GM13976 (cell line): ENCODE results near the gene RFWD3.

Source experiments
- DNase-seq: peaks from one replicate; pipeline ENCODE4 v3.0.0; 2012; ENCODE audit warnings: low spot score
- CTCF ChIP-seq: IDR thresholded peaks from 2 replicates; pipeline ENCODE4 v1.5.1; 2012; ENCODE audit warnings: borderline replicate concordance, mild to moderate bottlenecking; ENCODE audit not compliant: insufficient read depth; ENCODE audit errors: extremely low read depth, missing control alignments, control extremely low read depth
- in situ Hi-C: fragments of 300-500 bp; cut with MboI; formaldehyde crosslinking; loops from one replicate; pipeline ENCODE4 v1.12.0; 2022; ENCODE audit warnings: low sequenced_read_pairs, mixed read lengths, inconsistent platforms; ENCODE audit not compliant: unreplicated experiment

The RFWD3 gene

GRCh38 chr16:74623839-74624235, 42.8 kb downstream of the RFWD3 start:
- TF ChIP-seq CTCF, result no peak
- DNase-seq, result no peak
- in situ Hi-C loops, result loop anchor here (25.0 kb wide), 1 partner anchor 162 kb away; no protein-coding TSS in a partner anchor

GRCh38 chr16:74623214-74623838, 43.4 kb downstream of the RFWD3 start:
- peak; percentile 47 for DNase-seq
- no peak for TF ChIP-seq CTCF
- in situ Hi-C loops, result loop anchor here (25.0 kb wide), 1 partner anchor 161 kb away; no protein-coding TSS in a partner anchor

DNA sequence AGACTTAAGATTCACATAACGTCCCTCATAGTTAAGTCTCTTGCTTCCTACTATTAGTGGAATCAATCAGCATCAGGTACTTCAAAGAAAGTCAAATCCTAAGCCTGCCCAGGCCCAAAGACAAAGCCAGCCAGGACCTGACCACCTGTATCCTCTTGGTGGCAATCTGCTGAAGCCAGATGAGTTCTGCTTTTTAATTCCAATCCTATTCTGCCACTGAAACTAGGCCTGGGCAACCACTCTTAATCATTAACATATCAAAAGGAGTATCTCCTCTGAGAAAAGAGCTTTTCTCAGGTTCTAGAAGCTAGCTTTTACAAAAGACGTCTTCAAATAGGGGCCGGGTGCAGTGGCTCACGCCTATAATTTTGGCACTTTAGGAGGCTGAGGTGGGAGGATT, 44.7 kb downstream of the RFWD3 start:
- in situ Hi-C loops, result loop anchor here (25.0 kb wide), 1 partner anchor 160 kb away; no protein-coding TSS in a partner anchor

GRCh38 chr16:74617206-74617788, 49.4 kb downstream of the RFWD3 start:
- DNase-seq, result no peak
- in situ Hi-C loops, result loop anchor here (25.0 kb wide), 1 partner anchor 155 kb away; no protein-coding TSS in a partner anchor

More for the DNA sequence above, 44.7 kb downstream of the RFWD3 start:
- no peak for DNase-seq
- no peak for TF ChIP-seq CTCF

DNA sequence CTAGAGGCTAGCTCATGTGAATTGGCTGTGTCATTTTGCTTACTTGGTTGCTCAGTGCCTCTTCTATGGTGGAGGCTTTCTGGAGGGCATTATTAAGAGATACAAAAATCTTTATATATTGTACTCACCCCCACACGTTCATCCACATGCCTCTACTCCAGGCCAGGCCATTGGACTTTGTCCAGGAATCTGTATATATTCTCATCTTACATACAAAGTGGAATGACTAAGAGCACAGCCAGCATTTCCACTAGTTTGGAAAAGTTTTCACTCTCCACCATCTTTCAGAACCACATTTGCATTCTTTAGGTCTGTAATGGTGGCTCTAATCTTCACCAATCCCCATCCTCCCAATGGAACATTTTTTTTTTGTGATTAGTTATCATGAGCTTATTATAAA, 55.0 kb downstream of the RFWD3 start:
- no peak for TF ChIP-seq CTCF
- no peak for DNase-seq
- in situ Hi-C loops, result loop anchor here (25.0 kb wide), 1 partner anchor 149 kb away; no protein-coding TSS in a partner anchor

More at GRCh38 chr16:74617206-74617788, 49.4 kb downstream of the RFWD3 start:
- TF ChIP-seq CTCF, result no peak

DNA sequence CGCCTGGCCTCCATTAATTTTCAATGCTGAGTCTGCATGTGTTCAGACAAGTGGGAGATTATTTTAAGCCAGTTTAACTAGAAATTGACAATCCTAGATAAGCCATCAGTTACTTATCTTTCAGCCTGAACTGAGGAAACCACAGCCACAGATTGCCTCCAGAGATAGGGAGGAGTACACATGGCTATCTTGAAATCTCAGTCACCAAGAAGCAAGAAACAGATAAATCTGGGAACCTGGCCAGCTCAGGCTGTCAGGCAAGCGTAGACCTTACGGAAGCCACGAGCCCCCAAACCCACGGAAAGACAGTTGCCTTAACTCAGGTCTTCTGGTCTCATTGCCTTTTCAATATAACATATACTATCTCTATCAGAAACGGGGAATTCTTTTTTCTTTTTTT, 57.7 kb downstream of the RFWD3 start:
- no peak for TF ChIP-seq CTCF
- no peak for DNase-seq
- in situ Hi-C loops, result loop anchor here (25.0 kb wide), 1 partner anchor 147 kb away; no protein-coding TSS in a partner anchor
